Neural cell (in vitro differentiated cells): ENCODE results near the gene PCK1. TPM values are rescaled to one million over a fixed set of nuclear protein-coding genes. Genes with fewer than 3 reads are reported as not detected.

Experiments used
- H2AFZ ChIP-seq: fragments of 200-600, 300-800 bp; sonication (generic), shearing (Covaris generic); 2 replicates; pipeline ENCODE4 v1.6.0; 2014; ENCODE audit warnings: low read depth, mild to moderate bottlenecking, antibody characterized with exemption, low read length, moderate library complexity
- H3F3A ChIP-seq: fragments of 200-600 bp; shearing (Covaris generic); 2 replicates; pipeline ENCODE4 v1.6.1; 2016; ENCODE audit warnings: mild to moderate bottlenecking, moderate library complexity, mixed read lengths, antibody characterized with exemption, low read length; ENCODE audit not compliant: insufficient read depth, poor library complexity, severe bottlenecking
- H3K27ac ChIP-seq: fragments of 200-600, 300-800 bp; sonication (generic), shearing (Covaris generic); 2 replicates; pipeline ENCODE4 v1.5.1; 2014; ENCODE audit warnings: mild to moderate bottlenecking, low read length, moderate library complexity
- H3K27me3 ChIP-seq: fragments of 300-800, 200-600 bp; sonication (generic), shearing (Covaris generic); 2 replicates; pipeline ENCODE4 v1.6.0; 2014; ENCODE audit warnings: mild to moderate bottlenecking, low read depth, low read length, moderate library complexity; ENCODE audit not compliant: insufficient read depth
- H3K36me3 ChIP-seq: fragments of 300-800, 200-600 bp; sonication (generic), shearing (Covaris generic); 2 replicates; pipeline ENCODE4 v1.5.1; 2014; ENCODE audit warnings: mild to moderate bottlenecking, antibody characterized with exemption, low read length, moderate library complexity; ENCODE audit not compliant: insufficient read depth
- H3K4me2 ChIP-seq: fragments of 300-800, 200-600 bp; sonication (generic), shearing (Covaris generic); 2 replicates; pipeline ENCODE4 v1.6.0; 2014; ENCODE audit warnings: mild to moderate bottlenecking, low read length
- H3K4me3 ChIP-seq: fragments of 300-800, 200-600 bp; sonication (generic), shearing (Covaris generic); 2 replicates; pipeline ENCODE4 v1.5.1; 2014; ENCODE audit warnings: mild to moderate bottlenecking, low read length, moderate library complexity
- H3K79me2 ChIP-seq: fragments of 200-600 bp; shearing (Covaris generic); replicated peaks from 2 replicates; pipeline ENCODE4 v1.6.0; 2014; ENCODE audit warnings: mild to moderate bottlenecking, low read length, moderate library complexity; ENCODE audit not compliant: insufficient read depth
- H3K9ac ChIP-seq: fragments of 300-800, 200-600 bp; sonication (generic), shearing (Covaris generic); 2 replicates; pipeline ENCODE4 v1.6.1; 2016; ENCODE audit warnings: mild to moderate bottlenecking, low read length, mixed read lengths
- H3K9me2 ChIP-seq: fragments of 200-600 bp; shearing (Covaris generic); 2 replicates; pipeline ENCODE4 v1.6.1; 2016; ENCODE audit warnings: mild to moderate bottlenecking, low read length, mixed read lengths; ENCODE audit not compliant: insufficient read depth
- H3K9me3 ChIP-seq: fragments of 200-600, 300-800 bp; sonication (generic), shearing (Covaris generic); 2 replicates; pipeline ENCODE4 v1.6.1; 2016; ENCODE audit warnings: mild to moderate bottlenecking, mixed run types, low read length, moderate library complexity, mixed read lengths
- H4K20me1 ChIP-seq: fragments of 200-600 bp; shearing (Covaris generic); 2 replicates; pipeline ENCODE4 v1.6.1; 2016; ENCODE audit warnings: mild to moderate bottlenecking, mixed run types; ENCODE audit not compliant: insufficient read depth
- EP300 ChIP-seq: fragments of 450-650 bp; conservative IDR thresholded peaks from 2 replicates; pipeline ENCODE4 v1.6.1; 2014; ENCODE audit warnings: antibody characterized with exemption, mild to moderate bottlenecking, moderate library complexity; ENCODE audit not compliant: poor library complexity, severe bottlenecking
- EZH2 ChIP-seq: fragments of 200-600, 300-800 bp; shearing (Covaris generic), sonication (generic); IDR thresholded peaks from 2 replicates; pipeline ENCODE4 v1.6.1; 2014; ENCODE audit warnings: antibody characterized with exemption, low read length, borderline replicate concordance, mild to moderate bottlenecking; ENCODE audit not compliant: insufficient read depth, poor library complexity, severe bottlenecking
- MXI1 ChIP-seq: fragments of 450-650 bp; conservative IDR thresholded peaks from 2 replicates; pipeline ENCODE4 v1.6.1; 2014; ENCODE audit warnings: antibody characterized with exemption, mild to moderate bottlenecking; ENCODE audit not compliant: poor library complexity, severe bottlenecking
- POLR2AphosphoS5 ChIP-seq: IDR thresholded peaks from 2 replicates; pipeline ENCODE4 v1.6.1; 2012
- RAD21 ChIP-seq: fragments of 450-650 bp; conservative IDR thresholded peaks from 2 replicates; pipeline ENCODE4 v1.6.1; 2014; ENCODE audit warnings: antibody characterized with exemption, mild to moderate bottlenecking, moderate library complexity
- SMC3 ChIP-seq: fragments of 450-650 bp; conservative IDR thresholded peaks from 2 replicates; pipeline ENCODE4 v1.6.1; 2014; ENCODE audit warnings: antibody characterized with exemption, mild to moderate bottlenecking, moderate library complexity; ENCODE audit not compliant: poor library complexity
- TAF1 ChIP-seq: IDR thresholded peaks from 2 replicates; pipeline ENCODE4 v1.6.1; 2012; ENCODE audit warnings: low read depth
- polyA plus RNA-seq: library from polyadenylated mRNA; depleted of rRNA; stranded (reverse); fragments of >200 nt; gene quantifications from 2 replicates; pipeline ENCODE4 v1.2.3, GENCODE V29; 2014
- TF ChIP-seq, protein P1 (sequence below): fragments of 450-650 bp; IDR thresholded peaks from 2 replicates; pipeline ENCODE4 v1.5.1; 2014; ENCODE audit warnings: antibody characterized with exemption, mild to moderate bottlenecking, moderate library complexity; ENCODE audit not compliant: poor library complexity, severe bottlenecking
- TF ChIP-seq, protein P2 (sequence below): IDR thresholded peaks from 2 replicates; pipeline ENCODE4 v1.6.1; 2012; ENCODE audit warnings: borderline replicate concordance

The PCK1 gene
- polyA plus RNA-seq, 1 donor from 2014 or later = 0.24 TPM

DNA sequence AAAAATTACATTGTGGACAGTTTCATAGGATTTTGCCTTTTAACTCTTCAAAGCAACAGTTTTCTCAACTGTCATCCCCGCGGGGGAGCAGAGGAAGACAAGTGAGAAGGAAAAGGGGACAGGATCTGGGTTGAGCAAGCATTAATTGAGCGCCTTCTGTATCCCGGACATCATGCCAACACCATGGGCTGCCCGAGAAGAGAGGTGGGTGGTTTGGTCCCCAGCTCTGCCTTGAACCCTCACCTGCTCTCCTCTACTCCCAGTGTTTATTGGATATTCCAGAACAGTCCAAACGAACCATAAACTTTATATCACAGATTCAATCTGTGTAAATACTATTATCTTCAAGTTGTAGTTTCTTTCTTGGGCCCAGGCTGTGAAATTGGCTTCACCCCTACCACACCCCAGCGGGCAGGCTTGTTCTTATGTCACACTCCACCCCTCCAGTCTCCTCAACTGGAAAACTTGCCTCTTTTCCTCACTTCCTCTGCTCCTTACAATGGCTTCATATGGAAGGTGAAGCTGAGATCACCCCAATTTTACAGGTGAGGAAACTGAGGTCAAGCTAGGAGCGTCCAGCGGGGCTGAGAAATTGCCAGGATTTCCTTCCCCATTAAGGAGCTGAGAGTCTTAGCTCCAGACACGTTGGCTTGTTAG lies 6.0 kb downstream of the PCK1 start:
- H3K79me2 ChIP-seq = no peaks in the 10 kb centered on the region
- no peaks in the 10 kb centered on the region for H3K36me3 ChIP-seq
- no peaks in the 10 kb centered on the region for H3K27me3 ChIP-seq
- no peaks in the 10 kb centered on the region for H3K9me2 ChIP-seq
- H3K9ac ChIP-seq = no peak overlapping the region
- H3K9me3 ChIP-seq = no peaks in the 10 kb centered on the region
- H3K27ac ChIP-seq = no peak overlapping the region
- no peaks in the 10 kb centered on the region for H4K20me1 ChIP-seq
- no peak overlapping the region for H2AFZ ChIP-seq
- no peak overlapping the region for H3K4me2 ChIP-seq
- no peaks in the 10 kb centered on the region for H3F3A ChIP-seq
- TF ChIP-seq POLR2AphosphoS5 (no peak), SMC3 (no peak), MXI1 (no peak), RAD21 (no peak), TAF1 (no peak), EZH2 (no peak), EP300 (no peak)
- TF ChIP-seq, protein P1, sequence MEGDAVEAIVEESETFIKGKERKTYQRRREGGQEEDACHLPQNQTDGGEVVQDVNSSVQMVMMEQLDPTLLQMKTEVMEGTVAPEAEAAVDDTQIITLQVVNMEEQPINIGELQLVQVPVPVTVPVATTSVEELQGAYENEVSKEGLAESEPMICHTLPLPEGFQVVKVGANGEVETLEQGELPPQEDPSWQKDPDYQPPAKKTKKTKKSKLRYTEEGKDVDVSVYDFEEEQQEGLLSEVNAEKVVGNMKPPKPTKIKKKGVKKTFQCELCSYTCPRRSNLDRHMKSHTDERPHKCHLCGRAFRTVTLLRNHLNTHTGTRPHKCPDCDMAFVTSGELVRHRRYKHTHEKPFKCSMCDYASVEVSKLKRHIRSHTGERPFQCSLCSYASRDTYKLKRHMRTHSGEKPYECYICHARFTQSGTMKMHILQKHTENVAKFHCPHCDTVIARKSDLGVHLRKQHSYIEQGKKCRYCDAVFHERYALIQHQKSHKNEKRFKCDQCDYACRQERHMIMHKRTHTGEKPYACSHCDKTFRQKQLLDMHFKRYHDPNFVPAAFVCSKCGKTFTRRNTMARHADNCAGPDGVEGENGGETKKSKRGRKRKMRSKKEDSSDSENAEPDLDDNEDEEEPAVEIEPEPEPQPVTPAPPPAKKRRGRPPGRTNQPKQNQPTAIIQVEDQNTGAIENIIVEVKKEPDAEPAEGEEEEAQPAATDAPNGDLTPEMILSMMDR = no peak
- TF ChIP-seq, protein P2, sequence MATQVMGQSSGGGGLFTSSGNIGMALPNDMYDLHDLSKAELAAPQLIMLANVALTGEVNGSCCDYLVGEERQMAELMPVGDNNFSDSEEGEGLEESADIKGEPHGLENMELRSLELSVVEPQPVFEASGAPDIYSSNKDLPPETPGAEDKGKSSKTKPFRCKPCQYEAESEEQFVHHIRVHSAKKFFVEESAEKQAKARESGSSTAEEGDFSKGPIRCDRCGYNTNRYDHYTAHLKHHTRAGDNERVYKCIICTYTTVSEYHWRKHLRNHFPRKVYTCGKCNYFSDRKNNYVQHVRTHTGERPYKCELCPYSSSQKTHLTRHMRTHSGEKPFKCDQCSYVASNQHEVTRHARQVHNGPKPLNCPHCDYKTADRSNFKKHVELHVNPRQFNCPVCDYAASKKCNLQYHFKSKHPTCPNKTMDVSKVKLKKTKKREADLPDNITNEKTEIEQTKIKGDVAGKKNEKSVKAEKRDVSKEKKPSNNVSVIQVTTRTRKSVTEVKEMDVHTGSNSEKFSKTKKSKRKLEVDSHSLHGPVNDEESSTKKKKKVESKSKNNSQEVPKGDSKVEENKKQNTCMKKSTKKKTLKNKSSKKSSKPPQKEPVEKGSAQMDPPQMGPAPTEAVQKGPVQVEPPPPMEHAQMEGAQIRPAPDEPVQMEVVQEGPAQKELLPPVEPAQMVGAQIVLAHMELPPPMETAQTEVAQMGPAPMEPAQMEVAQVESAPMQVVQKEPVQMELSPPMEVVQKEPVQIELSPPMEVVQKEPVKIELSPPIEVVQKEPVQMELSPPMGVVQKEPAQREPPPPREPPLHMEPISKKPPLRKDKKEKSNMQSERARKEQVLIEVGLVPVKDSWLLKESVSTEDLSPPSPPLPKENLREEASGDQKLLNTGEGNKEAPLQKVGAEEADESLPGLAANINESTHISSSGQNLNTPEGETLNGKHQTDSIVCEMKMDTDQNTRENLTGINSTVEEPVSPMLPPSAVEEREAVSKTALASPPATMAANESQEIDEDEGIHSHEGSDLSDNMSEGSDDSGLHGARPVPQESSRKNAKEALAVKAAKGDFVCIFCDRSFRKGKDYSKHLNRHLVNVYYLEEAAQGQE = no peak
- no peak overlapping the region for H3K4me3 ChIP-seq

DNA sequence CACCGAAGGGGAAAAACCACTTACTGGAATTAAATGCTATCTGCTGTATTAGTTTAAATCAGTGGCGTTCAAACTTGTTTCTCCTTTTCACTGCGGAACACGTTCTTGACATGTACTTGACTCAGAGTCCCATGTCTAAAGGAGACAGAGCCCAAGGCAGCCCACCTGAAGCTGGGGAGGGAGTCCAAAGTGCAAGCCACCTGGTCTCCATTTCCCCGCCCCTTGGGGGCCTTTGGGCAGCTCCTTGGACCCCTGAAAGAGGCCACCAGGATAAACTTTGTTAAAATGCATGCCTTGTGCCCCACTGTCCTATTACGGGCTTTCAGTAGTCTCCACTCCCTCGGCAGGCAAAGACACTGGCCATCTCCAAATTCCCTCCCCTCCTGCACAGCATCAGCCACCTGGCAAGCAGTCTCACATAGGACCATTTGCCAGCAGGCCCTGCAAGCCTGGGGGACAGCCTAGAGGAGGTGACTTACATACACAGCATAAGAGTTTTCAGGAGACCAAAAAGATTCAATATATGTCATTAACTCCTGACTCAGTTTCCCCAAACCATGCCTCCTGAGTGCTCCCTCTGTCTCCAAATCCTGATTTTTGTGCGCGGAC lies 6.7 kb downstream of the PCK1 start:
- Histone ChIP-seq H3K4me3 (no peak overlapping the region), H3K27ac (no peak overlapping the region), H3K9ac (no peak overlapping the region), H3K9me3 (no peaks in the 10 kb centered on the region), H3K27me3 (no peaks in the 10 kb centered on the region), H3K36me3 (no peaks in the 10 kb centered on the region), H2AFZ (no peak overlapping the region), H3K79me2 (no peaks in the 10 kb centered on the region), H3F3A (no peaks in the 10 kb centered on the region), H3K4me2 (no peak overlapping the region), H4K20me1 (no peaks in the 10 kb centered on the region), H3K9me2 (no peaks in the 10 kb centered on the region)
- TF ChIP-seq, protein P1 = no peak
- TF ChIP-seq SMC3 = no peak
- no peak for TF ChIP-seq RAD21
- TF ChIP-seq EZH2 = no peak
- TF ChIP-seq, protein P2 = no peak
- TF ChIP-seq TAF1 = no peak
- no peak for TF ChIP-seq EP300
- TF ChIP-seq POLR2AphosphoS5 = no peak
- no peak for TF ChIP-seq MXI1
